HG02678 (cell line): Measurements from ENCODE around the gene TSC22D1.

Experiments
- ATAC-seq: cut with Tn5 transposase; IDR thresholded peaks from one replicate; pipeline ENCODE4 v1.9.1; 2021; ENCODE audit warnings: mild to moderate bottlenecking, moderate library complexity; ENCODE audit not compliant: unreplicated experiment

The TSC22D1 gene

DNA sequence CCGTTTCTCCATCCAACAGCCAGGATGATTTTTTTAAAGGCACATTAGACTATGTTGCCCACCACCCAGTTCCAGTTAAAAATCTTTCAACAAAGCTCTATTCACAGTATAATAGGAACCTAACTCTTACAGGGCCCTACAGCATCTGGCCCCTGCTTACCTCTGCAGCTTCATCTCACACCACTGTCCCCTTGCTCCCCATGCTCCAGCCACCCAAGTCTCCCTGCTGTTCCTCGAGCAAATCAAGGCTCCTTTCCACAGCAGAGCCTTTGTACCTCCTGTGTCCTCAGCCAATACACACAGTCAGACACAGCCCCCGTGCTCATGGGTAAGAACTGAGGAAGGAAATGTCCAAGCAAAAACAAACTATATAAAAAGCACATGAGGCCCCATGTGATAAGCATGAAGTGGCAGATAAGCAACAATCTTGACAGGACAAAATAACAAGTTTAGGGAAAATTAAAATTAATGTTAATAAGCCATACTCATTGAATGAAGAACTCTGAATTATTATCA, 67.5 kb downstream of the TSC22D1 start:
- no peak for ATAC-seq

DNA sequence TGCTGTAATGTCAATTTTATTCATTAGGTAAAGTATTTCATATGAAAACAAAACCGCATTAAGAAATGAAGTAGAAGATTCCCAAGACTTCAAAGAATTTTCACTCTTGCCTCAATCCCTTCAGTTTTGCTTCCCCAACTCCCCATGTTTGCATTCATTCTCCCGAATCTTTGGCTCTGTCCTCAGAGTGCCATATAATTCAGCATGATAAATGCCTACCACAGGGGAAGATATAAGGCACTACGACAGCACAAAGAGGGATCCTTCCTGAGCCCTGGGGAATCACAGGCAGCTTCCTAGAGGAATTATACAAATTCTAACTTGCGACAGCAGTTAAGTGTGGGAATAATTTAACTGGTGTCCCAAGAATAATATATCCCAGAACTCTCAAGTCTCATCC, 68.5 kb downstream of the TSC22D1 start:
- no peak for ATAC-seq

DNA sequence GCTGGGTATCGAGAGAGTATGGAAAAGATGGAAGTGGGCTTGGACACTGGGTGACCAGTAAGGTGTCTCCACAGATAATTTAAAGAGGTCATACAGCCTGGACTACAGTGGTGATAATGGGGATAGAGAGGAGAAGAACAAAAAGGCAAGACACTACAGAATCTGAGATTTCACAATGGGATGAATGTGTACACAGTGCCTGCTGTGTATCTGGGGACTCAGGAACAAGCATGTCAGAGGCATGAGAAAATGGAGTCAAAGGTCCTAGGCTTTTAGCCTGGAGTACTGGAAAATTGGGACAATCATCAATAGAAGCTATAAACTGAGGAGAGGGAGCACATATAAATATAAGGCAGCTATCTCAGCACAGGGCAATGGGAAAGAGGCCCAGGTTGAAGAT, 69.4 kb downstream of the TSC22D1 start:
- no peak for ATAC-seq

DNA sequence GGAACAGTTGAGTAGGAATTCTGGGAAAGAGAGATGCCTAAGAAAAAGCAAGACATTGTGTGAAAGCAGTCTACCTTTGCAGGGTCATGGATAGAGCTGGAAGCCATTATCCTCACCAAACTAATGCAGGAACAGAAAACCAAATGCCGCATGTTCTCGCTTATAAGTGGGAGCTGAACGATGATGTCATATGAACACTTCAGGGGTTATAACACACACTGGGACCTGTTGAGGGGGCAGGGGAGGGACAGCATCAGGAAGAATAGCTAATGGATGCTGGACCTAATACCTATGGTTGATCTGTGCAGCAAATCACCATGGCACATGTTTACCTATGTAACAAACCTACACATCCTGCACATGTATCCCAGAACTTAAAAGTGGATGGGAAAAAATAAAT, 69.9 kb downstream of the TSC22D1 start:
- no peak for ATAC-seq

DNA sequence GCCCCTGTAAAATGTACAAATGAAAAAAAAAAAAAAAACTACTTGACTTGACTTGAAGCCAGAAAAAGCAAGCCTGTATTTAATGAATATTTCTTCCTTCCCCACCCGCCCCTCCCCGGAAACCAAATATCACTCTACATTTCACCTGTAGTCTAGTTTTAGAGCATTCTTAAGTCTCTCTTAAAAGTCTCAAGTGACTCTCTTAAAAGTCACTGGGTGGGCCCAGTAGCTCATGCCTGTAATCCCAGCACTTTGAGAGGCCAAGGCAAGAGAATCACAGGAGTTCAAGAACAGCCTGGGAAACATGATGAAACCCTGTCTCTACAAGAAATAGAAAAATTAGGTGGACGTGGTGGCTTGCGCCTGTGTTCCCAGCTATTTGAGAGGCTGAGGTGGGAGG, 72.0 kb downstream of the TSC22D1 start:
- no peak for ATAC-seq

DNA sequence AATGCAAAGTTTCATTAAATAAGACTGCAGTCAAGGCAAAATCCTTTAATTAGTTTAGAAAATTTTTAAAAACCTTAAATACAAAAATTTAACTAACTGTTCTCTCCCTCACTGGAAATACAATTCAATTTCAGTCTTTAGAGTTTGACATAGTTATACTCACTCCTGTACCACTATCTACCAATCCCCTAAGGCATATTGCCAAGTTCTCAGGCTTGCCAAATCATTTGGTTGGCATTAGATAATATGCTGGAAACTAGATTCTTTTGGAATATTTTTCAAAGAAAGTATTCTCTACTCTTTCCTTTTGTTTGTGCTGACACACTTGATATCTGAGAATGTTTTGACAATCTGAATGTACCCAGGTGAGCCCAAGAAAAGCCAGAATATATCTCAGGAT, 77.2 kb downstream of the TSC22D1 start:
- no peak for ATAC-seq

DNA sequence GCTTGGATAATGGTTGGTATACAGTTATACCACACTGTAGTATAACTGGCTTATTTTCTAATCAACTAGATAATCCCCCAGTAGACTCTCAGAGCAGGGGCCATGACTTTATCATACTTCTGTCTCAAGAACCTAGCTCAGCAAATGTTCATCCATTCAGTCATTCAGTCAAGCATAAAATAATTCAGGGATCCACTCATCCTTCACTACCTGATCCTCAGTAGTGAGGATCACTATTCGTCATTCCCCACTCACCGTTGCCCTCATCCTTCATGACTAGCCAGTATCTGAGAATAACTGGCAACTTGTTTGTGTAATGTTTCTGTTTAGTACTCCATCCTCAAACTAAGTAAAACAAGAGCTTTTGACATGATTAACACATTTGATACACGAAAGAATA, 77.6 kb downstream of the TSC22D1 start:
- no peak for ATAC-seq

DNA sequence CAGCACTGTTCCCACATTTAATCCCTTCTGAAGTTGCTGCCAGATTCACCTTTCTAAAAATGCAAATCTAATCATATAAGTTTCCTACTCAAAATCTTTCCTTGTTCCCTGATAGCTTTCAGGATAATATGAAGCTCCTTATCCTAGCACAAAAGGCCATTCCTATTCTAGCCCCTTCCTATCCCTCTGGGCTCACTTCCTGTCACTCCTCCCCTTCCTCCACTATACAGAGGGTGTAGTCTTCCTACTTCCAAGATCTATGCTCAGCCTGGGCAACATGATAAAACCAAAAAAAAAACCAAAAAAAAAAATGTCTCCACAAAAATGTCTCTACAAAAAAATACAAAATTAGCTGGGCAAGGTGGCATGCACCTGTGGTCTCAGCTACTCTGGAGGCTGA, 78.3 kb downstream of the TSC22D1 start:
- no peak for ATAC-seq

DNA sequence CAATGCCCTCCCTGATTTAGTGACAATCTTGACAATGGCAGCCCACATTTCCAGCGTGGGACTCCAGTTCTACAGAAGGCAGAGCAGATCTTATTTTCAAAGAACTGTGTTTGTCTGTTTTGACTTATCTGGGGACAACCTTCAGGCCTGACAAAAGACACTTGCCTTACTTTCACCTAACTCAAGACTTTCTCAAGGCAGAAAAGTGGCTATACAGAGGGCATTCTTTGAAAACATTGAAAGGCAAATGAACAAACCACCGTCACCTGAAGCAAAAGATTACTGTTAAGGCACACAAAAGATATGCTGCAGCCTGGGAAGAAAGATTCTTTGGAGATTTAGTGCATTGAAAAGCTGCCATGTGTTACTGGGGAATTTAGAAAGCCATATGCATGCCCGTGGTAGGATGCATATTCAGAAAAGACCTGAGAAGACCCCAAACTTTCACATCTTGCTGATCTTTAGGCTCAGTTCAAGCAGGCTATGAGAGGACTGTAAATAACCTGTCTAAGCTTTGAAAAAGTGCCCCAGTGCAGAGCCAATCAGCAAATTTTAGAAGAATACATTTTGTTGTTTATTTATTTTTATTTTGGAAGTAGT, 82.8 kb downstream of the TSC22D1 start:
- ATAC-seq = no peak

DNA sequence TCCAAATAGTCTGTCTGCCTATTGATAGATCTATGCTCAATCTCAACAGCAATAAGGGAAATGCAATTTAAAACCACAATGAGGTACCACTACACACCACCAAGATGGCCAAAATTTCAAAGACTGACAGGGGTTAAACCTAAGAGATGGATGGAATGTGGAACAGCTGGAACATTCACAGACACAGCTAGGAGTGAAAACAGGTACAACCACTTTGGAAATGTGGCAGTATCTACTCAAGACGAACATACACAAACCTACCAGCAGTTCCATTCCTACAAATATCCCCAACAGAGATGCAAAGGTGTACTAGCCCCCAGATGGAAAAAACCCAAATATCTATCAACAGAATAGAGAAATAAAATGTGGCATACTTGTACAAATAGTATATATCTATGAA, 86.4 kb downstream of the TSC22D1 start:
- no peak for ATAC-seq

DNA sequence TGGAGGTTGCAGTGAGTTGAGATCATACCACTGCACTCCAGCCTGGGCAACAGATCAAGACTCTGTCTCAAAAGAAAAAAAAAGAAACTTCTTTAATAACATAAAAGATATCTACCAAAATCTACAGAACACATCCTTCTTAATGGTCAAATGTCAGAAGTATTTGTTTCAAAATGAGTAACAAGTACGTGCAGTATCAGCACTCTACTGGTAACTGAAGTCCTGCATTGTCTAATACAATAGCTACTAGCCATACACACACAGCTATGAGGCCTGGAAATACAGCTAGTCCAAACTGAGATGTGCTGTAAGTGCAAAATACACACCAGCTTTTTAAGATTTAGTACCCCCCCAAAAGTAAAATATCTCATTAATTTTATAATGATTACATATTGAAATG, 88.1 kb downstream of the TSC22D1 start:
- ATAC-seq = no peak

DNA sequence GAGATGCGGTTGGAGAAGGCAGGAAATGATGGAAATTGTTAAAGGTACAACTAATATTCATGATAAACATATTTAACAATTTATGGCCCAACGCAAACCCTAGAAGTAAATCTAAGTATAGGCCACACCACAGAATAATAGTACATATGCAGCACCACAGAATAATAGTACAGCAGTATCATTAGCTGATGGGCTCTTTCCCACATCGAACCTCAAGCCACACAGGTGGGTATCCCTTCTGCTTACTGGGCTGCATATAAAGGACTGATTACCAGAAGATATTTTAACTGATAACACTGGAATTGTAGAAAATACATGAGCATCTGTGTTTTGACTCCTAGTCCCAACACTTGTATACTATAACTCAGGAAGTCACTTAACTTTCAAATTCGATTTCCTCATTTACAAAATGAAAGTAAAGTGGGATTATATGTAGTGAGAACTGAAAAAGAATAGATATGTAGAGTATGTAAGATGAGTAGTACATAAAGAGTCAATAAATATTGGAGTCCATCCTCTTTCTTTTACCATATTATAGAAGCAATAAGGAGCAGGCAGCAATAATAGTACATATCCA, 91.5 kb downstream of the TSC22D1 start:
- ATAC-seq = peak; percentile 63

DNA sequence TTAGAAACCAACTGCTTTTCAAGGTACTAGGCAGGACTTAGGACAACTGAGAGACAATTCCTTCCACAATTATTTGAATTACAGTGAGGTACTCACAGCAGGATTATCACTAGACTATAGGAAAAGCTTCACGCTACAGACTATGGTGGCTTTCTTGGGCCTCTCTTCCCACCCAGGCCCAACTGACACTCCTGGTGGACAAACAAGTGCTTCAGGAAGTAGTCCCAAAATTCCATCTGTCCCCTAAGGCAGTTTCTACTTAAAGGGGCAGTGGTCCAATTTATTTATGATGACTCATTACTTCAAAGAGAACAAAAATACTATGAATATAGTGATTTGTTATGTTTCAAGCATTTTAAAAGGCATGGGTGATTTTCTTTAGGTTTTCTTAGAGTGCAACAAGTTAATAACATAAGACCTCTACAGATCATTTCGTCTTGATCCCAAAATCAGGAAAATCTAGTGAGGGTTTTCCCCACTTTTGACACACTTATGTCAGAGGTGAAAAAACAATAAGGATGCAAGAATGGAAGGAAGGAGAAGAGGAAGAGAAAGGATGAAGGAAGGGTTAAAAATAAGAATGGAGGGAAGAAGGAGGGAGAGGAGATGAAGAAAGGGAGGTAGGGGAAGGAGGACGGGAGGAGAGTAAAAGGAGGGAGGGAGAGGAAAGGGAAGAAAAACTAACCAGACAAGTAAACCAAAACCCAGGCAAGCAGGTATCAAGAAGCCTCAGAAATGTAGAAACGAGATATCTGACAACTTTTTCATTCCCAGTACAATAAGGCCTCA, 101.8 kb downstream of the TSC22D1 start:
- ATAC-seq = no peak

DNA sequence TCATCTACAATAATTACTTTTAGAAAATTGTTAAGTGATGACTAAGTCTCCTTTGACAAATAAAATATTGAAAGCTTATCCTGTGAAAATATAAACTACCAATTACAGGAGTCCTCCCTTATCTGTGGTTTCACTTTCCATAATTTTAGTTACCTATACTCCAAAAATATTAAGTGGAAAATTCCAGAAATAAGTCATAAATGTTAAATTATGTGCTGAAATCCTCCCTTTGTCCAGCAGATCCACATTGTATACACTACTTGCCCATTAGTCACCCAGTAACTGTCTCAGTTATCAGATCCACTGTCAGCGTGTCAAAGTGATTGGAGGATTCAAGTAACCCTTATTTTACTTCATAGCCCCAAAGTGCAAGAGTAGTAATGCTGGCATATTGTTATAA, 104.4 kb downstream of the TSC22D1 start:
- no peak for ATAC-seq

DNA sequence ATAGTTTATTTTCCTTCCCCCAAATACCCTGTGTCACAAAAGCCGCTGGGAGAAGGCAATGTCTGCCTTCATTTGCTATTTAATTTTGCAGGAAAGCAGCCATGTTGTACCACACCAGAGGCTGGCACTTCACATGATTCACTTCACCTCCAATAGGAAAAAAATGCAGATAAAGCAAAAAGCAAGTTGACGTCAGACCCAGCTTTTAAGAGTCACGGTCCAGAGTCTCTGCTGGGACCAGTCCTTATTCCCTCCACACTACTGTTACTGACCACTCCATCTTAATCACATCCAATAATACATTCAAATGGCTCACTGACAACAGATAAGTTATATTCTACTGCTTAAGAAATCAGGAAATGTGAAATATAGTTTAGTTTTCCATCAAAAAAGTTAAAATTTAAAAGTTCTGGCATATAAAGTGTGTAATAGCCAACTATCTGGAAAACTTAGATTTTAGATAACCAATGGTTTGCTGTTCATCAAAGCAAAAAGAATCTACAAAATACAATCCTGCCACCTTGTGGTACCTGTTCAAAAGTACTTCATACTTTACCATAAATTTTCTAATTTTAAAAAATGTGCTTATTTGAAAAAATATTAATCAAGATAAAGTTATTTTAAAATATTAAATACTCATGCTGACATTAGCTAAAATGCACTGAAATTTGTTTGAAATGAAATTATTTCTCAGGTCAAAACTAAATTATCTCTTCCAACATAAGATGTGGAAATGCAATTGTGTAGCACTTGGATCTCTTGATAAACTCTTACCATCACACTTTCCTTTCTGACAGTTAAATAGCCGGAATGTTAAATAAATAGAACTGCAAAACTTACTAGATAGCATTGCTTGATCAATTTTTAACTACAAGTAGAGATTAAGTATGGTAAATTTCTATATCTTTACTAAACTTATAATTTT, 105.2 kb downstream of the TSC22D1 start:
- no peak for ATAC-seq

DNA sequence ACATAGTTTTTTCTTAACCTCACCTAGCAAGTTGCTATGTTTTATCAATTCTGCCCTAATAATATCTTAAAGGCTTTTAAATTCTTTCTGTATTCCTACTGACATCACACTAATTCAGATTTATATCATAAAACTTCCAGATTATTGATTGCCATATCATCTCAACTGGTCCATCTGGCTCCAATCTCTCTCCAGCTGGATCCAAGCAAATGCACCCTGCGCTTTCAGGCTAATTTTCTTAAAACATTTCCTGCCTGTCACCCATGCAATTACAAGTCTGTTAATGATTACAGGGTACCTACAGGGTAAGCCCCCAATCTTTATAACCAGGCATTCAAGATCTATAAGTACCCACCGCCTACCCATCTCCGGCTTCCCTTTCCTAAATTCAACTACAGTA, 107.3 kb downstream of the TSC22D1 start:
- ATAC-seq = no peak

DNA sequence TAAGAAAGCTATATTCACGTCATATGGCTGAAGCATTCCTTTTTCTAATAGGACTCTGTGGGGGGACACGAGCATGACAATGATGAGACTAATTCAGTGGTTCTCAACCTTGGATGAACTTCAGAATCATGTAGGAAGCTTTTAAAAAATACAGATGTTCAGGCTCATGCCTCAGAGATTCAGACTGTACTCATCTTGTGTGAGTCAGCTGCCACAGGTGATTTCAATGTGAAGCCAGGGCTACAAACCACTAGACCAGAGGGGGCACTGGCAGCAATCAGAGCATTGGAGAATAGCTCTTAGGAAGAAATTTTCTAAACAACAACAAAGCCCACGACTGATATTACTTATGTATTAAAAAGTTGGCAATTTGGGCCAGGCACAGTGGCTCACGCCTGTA, 110.8 kb downstream of the TSC22D1 start:
- ATAC-seq = no peak

DNA sequence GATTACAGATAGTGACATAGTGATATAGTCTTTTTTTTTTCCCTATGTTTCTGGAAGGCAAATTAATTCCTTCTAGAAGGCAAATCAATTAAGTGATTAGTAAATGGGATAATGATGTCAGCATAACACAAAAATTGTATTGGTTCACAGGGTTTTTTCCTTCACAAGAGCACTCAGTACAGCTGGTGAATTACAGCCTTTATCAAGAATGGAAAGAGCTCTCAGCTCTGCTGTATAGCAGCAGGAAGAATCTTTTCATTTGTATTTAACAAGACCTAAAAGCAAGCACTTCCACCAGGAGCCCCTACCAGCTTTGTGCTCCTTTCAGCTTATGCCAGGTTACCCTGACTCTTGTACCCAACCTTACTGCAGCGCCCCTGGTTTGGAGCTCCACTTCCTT, 111.7 kb downstream of the TSC22D1 start:
- ATAC-seq = no peak

DNA sequence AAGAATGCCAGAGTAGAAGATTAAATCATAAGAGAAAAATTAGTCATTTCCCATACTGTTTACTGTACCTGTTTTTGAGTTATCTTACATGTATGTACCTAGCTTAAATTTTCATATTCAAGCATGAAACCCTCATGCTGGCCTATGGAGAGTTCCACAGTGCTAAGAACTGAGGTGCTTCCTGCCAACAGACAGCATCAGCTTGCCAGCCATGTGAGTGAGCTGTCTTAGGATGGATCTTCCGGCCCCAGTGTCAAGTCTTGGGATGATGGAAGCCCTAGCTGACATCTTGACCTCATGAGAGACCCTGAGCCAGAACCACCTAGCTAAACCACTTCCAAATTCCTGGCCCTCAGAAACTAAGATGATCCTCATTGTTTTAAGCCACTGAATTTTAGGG, 112.4 kb downstream of the TSC22D1 start:
- ATAC-seq = no peak

DNA sequence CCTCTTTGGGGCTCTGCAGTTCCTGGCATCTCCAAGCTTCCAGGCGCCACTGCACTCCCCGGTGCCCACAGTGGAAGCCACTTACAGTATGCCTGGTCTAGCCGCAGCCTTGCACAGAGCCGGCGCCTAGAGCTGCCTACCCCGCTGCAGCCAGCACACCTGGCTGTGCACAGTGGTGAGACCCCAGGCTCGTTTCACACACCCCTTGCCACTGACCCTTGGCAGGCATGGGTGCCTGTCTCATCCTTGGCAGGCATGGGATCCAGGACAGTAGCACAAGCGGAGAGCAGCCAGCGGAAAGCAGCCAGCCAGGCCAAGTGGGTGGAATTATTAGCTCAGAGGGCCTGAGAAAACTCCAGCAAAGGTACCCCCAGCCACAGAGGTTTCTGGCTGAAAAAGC, 116.5 kb downstream of the TSC22D1 start:
- no peak for ATAC-seq

DNA sequence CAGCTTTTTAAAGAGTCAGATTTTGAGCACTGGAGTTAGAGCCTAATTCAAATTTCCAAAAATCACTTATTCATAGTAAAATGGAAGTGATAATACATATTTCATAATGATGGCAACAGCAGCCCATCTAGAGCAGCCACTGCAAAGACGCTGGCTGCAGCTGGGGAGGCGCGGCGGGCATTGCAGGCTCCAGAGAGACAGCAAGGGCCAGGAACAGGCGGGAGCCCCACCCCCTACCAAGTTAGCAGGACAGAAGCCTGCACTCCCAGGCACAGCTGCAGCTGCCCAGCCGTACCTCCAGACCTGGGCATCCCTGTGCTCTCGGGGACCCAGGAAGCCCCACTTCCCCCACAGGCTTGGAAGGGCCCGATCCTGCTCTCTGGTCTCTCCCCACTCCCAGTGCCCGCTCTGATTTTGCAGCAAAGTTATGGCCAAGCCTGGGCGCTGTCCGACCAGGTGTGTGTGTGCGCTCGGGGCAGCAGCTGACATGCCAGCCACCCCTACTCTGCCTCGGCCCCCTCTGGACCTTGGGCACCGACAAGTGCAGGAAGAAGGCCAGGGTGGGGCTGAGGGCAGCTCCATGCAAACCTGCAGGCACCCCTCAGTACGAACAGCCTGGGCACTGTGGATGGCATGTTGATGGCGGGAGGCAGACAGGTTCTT, 117.7 kb downstream of the TSC22D1 start:
- ATAC-seq = no peak
